Measurements from ENCODE around the gene RAB20. TPM values are rescaled to one million over a fixed set of nuclear protein-coding genes. Genes with fewer than 3 reads are reported as not detected.

Gene RAB20
- total and polyA plus RNA-seq, 9 of the 15 experiments (the other 6 are each of a cell fraction or from before 2014, with no cell fraction given) = 0.62 to 9.2 (median 5.4) TPM

GRCh38 chr13:110557082-110557481 lies 4.4 kb downstream of the RAB20 start:
- Histone ChIP-seq H2AFZ (ENCODE audit: low read depth, low read length) (no peak overlapping the region), H3K4me2 (ENCODE audit: insufficient read depth, low read length) (no peak overlapping the region), H3K79me2 (ENCODE audit: control insufficient read depth, insufficient read depth, low read length) (peaks cover 34% of the 10 kb centered on the region), H3K4me3 (no peak overlapping the region), H3K27me3 (ENCODE audit: control insufficient read depth in 2 of 2, insufficient read depth in 2 of 2, low read length in 2 of 2) (no peaks in the 10 kb centered on the region), H3K27ac (ENCODE audit: extremely low read depth, low read depth, low read length) (no peak overlapping the region), H3K4me1 (replicated peaks in 1 of 2; ENCODE audit: control insufficient read depth in 2 of 2, insufficient read depth in 2 of 2, low read length in 2 of 2) (peaks cover 7 to 33% of the 10 kb centered on the region in 2 experiments; a peak in 4 of 5 replicates), H3K9me1 (ENCODE audit: control insufficient read depth, insufficient read depth, low read length) (no peaks in the 10 kb centered on the region), H3K36me3 (ENCODE audit: control insufficient read depth, insufficient read depth, low read length) (peaks cover 4% of the 10 kb centered on the region; the same call in 1 of the 3 replicates), H4K20me1 (replicated peaks; ENCODE audit: control insufficient read depth, insufficient read depth, low read length) (no peaks in the 10 kb centered on the region), H3K9ac (ENCODE audit: insufficient read depth in 1 of 2, low read depth in 2 of 2, low read length in 2 of 2) (no peak overlapping the region), H3K9me3 (replicated peaks; ENCODE audit: control insufficient read depth, insufficient read depth, low read depth, low read length) (no peaks in the 10 kb centered on the region)
- intact Hi-C loops (cut with micrococcal nuclease) = no loop called here
- no peak for ATAC-seq
- WGBS (ENCODE audit: insufficient coverage, low coverage, missing lambda C conversion rate) = 39% methylated on average over 5 of the region's 5 CpGs
- CTCF ChIA-PET (ENCODE audit: low intra/inter-chr PET ratio) = no interaction called here
- DNase-seq (ENCODE audit: extremely low read depth in 1 of 4, low spot score in 3 of 4) = no peak
- POLR2A ChIA-PET = interaction anchor here (0.7 kb wide), 1 partner anchor 10 kb away, joined by 5 read pairs; no protein-coding TSS in a partner anchor
- TF ChIP-seq ZZZ3 (IDR thresholded peaks at IDR 0.05) (no peak), OTX1 (CRISPR knock-in tag; IDR thresholded peaks at IDR 0.05) (no peak), USF2 (CRISPR knock-in tag; IDR thresholded peaks at IDR 0.05) (no peak)
- in situ Hi-C loops (cut with MboI) = no loop called here
- no peak for FAIRE-seq
- no TSS peak for BruUV-seq (replicated peaks)

DNA sequence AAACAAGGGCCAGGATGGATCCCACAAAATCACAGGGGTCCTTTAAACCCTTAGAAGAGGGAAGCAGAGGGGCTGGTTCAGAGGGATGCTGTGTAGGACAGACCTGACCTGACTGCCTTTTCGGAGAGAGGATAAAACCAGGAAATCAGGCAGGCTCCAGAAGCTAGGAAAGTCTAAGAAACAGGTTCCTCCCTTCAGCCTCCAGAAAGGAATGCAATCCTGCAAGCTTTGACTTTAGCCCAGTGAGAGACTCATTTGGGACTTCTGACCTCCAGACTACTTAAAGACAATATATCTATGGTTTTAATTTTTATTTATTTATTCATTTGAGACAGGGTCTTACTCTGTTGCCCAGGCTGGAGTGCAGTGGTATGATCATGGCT lies 5.3 kb downstream of the RAB20 start:
- DNase-seq (ENCODE audit: extremely low read depth in 1 of 4, low spot score in 3 of 4) = no peak
- no peak overlapping the region; a peak in 1 of 4 replicates for H3K9ac ChIP-seq (ENCODE audit: insufficient read depth in 1 of 2, low read depth in 2 of 2, low read length in 2 of 2)
- peaks cover 7 to 29% of the 10 kb centered on the region in 2 experiments; a peak in 4 of 5 replicates for H3K4me1 ChIP-seq (replicated peaks in 1 of 2; ENCODE audit: control insufficient read depth in 2 of 2, insufficient read depth in 2 of 2, low read length in 2 of 2)
- peaks cover 31% of the 10 kb centered on the region for H3K79me2 ChIP-seq (ENCODE audit: control insufficient read depth, insufficient read depth, low read length)
- POLR2A ChIA-PET = interaction anchor here (0.6 to 0.8 kb wide), 3 partner anchors 31 to 245 kb away, joined by 3 to 4 read pairs (median 3); no protein-coding TSS in a partner anchor
- whole genome bisulfite sequencing (ENCODE audit: insufficient coverage, low coverage, missing lambda C conversion rate) = no CpG with 5 or more reads among the region's 1 CpG
- peaks cover 4% of the 10 kb centered on the region; the same call in 1 of the 3 replicates for H3K36me3 ChIP-seq (ENCODE audit: control insufficient read depth, insufficient read depth, low read length)
- TF ChIP-seq ESRRB (CRISPR knock-in tag; IDR thresholded peaks at IDR 0.05; ENCODE audit: borderline replicate concordance) = no peak
- TF ChIP-seq, protein P1, sequence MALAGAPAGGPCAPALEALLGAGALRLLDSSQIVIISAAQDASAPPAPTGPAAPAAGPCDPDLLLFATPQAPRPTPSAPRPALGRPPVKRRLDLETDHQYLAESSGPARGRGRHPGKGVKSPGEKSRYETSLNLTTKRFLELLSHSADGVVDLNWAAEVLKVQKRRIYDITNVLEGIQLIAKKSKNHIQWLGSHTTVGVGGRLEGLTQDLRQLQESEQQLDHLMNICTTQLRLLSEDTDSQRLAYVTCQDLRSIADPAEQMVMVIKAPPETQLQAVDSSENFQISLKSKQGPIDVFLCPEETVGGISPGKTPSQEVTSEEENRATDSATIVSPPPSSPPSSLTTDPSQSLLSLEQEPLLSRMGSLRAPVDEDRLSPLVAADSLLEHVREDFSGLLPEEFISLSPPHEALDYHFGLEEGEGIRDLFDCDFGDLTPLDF (CRISPR knock-in tag; IDR thresholded peaks at IDR 0.05) = no peak
- TF ChIP-seq, protein P2, sequence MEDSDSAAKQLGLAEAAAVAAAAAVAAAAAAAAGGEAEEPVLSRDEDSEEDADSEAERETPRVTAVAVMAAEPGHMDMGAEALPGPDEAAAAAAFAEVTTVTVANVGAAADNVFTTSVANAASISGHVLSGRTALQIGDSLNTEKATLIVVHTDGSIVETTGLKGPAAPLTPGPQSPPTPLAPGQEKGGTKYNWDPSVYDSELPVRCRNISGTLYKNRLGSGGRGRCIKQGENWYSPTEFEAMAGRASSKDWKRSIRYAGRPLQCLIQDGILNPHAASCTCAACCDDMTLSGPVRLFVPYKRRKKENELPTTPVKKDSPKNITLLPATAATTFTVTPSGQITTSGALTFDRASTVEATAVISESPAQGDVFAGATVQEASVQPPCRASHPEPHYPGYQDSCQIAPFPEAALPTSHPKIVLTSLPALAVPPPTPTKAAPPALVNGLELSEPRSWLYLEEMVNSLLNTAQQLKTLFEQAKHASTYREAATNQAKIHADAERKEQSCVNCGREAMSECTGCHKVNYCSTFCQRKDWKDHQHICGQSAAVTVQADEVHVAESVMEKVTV (CRISPR knock-in tag; IDR thresholded peaks at IDR 0.05) = no peak
- no peak for TF ChIP-seq CEBPG (CRISPR knock-in tag; IDR thresholded peaks at IDR 0.05)
- TF ChIP-seq CEBPG (tag; conservative IDR thresholded peaks at IDR 0.05 in 1 of 2, IDR thresholded peaks at IDR 0.05 in 1 of 2) = no peak
- in situ Hi-C loops (cut with MboI) (no loop called here), intact Hi-C loops (cut with micrococcal nuclease) (no loop called here)
- no peak for ATAC-seq
- no peaks in the 10 kb centered on the region for H3K27me3 ChIP-seq (ENCODE audit: control insufficient read depth in 2 of 2, insufficient read depth in 2 of 2, low read length in 2 of 2)
- no peaks in the 10 kb centered on the region for H3K9me1 ChIP-seq (ENCODE audit: control insufficient read depth, insufficient read depth, low read length)
- CTCF ChIA-PET (ENCODE audit: low intra/inter-chr PET ratio) = no interaction called here
- no peaks in the 10 kb centered on the region for H4K20me1 ChIP-seq (replicated peaks; ENCODE audit: control insufficient read depth, insufficient read depth, low read length)
- H3K9me3 ChIP-seq (replicated peaks; ENCODE audit: control insufficient read depth, insufficient read depth, low read depth, low read length) = no peaks in the 10 kb centered on the region
- no peak overlapping the region for H3K4me3 ChIP-seq
- H3K27ac ChIP-seq (ENCODE audit: extremely low read depth, low read depth, low read length) = no peak overlapping the region
- no peak overlapping the region for H2AFZ ChIP-seq (ENCODE audit: low read depth, low read length)
- FAIRE-seq = no peak
- H3K4me2 ChIP-seq (ENCODE audit: insufficient read depth, low read length) = no peak overlapping the region
- BruUV-seq (replicated peaks) = no TSS peak
